AML-193 (cell line): ENCODE results near the gene DMRT2.

ENCODE experiments used
- DNase-seq, 2 experiments: peaks; one replicate each; lab custom pipeline; 2025; lab: John Stamatoyannopoulos, UW

Gene DMRT2

GRCh38 chr9:1047591-1048230 is 2.4 kb upstream of the DMRT2 start:
- no peak for DNase-seq

DNA sequence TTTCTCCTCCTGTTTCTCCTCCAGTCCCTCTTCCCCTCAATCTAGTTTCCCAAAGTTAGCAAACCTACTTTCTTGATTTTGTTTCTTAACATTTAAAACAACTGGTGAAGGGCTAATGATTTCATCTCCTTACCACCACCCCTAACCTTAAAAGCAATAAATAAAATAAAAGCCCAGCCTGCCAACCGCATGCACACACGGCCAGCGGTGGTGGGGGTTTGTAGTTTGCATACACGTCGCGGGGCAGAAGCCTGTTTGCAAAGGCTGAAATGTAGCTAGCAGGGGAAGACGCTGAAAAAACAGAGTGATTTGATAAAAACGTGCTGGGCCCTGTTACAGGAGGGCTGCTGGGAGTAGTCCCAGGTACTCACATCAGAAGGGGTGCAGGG is 1.9 kb upstream of the DMRT2 start:
- DNase-seq: no peak

- no peak for DNase-seq
Observed at GRCh38 chr9:1048811-1049210, 1.3 kb upstream of the DMRT2 start.

- DNase-seq: no peak
Observed at GRCh38 chr9:1049641-1050040, 516 bp upstream of the DMRT2 start.

DNA sequence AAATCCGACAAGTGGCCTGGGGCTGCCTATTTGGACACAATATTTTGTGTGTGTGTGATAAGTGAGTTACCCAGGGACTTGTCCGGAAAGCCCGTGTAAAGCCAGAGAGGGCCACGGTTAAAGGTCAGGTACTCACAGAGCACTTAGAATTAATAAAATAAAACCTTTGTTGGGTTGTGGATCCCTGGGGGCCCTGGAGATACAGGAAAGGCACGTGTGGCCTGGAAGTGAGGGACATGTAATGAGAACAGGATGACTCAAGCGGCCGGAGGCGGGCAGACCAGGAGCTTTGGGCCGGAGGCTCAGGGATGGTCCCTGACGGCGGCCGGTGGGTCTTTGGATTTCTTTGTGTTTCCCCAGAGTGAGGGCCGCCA is 1.0 kb downstream of the DMRT2 start:
- DNase-seq: no peak

DNA sequence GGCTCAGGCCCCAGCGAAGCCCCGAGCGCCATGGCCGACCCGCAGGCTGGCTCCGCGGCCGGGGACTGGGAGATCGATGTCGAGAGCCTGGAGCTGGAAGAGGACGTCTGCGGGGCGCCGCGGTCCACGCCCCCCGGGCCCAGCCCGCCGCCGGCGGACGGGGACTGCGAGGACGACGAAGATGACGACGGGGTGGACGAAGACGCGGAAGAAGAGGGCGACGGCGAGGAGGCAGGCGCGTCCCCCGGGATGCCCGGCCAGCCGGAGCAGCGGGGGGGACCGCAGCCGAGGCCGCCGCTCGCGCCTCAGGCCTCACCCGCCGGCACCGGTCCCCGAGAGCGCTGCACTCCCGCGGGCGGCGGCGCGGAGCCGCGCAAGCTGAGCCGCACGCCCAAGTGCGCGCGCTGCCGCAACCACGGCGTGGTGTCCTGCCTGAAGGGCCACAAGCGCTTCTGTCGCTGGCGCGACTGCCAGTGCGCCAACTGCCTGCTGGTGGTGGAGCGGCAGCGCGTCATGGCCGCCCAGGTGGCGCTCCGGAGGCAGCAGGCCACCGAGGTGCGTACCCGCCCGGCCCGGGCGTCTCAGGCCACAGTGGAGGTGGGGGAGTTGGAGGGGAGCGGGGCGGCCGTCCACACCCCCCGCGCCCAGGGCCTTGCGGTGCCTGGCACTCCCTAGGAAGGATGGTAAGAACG is 1.6 kb downstream of the DMRT2 start:
- DNase-seq: no peak

GRCh38 chr9:1052365-1053281 is 2.5 kb downstream of the DMRT2 start:
- DNase-seq: no peak

DNA sequence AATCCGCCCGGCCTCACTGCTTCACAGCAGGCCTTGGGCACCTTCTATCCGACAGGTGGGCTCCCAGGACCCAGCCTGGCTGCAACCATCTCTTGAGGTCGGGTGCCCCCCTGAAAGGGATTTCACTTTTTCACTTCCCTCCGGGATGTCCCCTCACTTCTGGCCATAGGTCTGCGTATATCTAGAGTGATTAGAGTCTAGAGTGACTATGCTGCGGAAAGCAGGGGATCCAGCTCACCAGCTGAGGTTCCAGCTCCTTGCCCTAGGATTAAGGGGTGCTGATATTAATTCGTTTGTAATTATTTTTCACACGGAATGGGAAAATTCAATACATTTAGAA is 3.1 kb downstream of the DMRT2 start:
- DNase-seq: no peak

DNA sequence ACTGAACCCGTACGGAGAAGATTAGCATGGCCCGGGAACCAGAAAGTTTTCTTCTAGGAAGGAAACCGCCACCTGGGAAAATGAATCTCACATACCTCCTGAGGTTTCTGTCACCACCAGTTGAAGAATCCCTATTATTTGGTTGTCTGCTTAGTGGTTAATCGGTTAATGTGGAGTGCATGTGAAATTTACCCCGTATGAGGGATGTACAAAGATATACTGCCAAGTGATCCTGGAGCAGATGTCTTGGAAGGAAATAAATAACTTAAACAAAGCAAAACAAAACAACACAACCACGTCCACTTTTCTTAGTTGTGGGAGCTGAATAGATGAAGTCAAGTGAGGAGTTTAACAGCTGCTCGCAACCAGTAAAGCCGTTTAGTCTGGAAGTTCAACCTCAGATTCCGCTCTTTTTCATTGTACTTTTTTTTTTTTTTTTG is 3.8 kb downstream of the DMRT2 start:
- no peak for DNase-seq

DNA sequence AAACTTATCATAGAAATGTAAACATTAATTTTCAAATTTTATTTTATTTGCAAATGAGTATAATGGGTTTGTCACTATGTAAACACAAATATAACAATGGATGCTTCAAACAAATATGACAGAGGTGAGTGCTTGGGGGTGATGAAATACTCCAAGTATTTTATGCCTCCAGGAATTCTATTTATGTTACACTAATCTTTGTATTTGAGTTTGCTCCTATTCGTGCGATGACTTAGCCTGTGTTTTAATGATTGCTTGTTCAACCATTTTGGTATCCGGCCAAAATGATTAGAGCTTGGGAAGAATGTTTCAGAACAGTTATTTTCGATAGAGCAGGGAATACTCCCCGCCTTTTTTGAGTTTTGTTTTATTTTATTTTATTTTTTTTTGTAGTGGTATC is 5.0 kb downstream of the DMRT2 start:
- DNase-seq: no peak

DNA sequence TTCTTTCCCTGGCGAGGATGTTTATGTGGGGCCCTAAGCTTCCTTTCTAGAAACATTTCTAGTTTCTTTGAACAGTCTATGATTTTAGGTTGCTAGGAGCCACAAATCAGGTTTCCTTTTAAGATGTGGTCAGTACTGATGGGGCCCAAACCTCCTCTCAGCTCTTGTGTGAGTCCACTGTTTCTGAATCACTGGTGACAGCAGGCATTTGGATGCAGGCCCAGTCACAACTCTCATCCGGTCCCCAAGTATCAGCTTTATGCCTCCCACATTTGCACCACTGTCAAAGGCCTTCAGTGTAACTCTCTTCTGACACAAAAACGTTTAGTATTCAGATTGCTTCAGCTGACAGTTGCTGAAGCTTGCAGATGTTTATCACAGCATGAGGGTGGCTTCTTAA is 7.8 kb downstream of the DMRT2 start:
- no peak for DNase-seq

DNA sequence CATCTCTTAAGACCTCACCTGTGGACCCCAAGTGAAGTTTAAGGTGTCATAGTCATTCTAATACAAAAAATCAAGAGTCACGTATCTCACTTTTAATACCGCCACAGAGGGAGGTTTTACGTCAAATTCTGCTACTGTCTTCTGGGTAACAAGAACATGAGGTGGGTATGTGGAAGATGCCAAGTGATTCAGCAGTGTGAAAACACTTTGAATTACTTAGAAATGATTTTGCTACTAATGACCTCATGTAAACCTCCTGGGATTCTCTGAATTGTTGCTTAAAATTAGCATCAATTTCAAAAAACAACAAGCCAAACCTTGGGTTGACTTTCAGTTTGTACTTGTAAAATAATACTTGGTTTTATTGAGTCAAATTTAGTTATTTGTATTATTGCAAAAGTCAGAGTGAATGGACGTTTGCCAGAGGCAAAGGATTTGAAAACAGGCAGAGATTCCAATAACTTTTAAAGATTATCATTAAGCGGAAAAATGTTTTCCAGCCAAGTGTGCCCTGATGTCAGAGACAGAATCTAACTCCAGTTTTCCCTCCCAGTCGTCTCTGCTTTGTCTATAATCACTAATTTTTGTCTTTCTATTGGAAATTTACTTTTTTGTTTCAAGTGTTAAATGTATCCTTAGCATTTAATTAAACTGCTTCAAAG is 8.8 kb downstream of the DMRT2 start:
- DNase-seq: no peak

GRCh38 chr9:1065130-1065529 is 15.0 kb downstream of the DMRT2 start:
- DNase-seq: no peak

- no peak for DNase-seq
Observed at GRCh38 chr9:1070692-1071091, 20.5 kb downstream of the DMRT2 start.

GRCh38 chr9:1071730-1072129 is 21.6 kb downstream of the DMRT2 start:
- no peak for DNase-seq

- DNase-seq: no peak
Observed at GRCh38 chr9:1073497-1073896, 23.3 kb downstream of the DMRT2 start.

GRCh38 chr9:1077616-1078015 is 27.5 kb downstream of the DMRT2 start:
- DNase-seq: no peak

GRCh38 chr9:1083325-1083913 is 33.3 kb downstream of the DMRT2 start:
- DNase-seq: no peak

- DNase-seq: no peak
Observed at GRCh38 chr9:1085086-1085485, 34.9 kb downstream of the DMRT2 start.

DNA sequence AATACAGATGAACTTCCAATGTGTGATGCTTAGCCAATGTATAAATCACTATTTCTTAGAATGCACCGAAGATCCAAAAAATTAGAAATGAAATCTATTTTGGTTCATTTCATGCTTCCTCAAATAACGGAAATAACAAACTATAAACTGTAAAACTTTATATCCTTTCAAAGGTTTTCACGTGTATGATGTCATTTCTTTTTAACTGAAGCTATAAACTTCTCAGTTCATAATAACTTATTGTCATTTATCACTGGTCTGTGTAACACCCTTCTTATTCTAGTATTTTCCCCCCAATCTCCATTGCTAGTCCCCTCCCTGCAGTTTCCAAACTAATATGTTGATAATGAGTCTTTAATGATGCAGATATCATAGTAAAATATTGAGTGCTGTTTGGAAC is 36.4 kb downstream of the DMRT2 start:
- DNase-seq: no peak

GRCh38 chr9:1087120-1087881 is 37.1 kb downstream of the DMRT2 start:
- no peak for DNase-seq
